GM12892 (cell line): Measurements from ENCODE around the gene NCAPD2.

Source experiments
- POLR2A ChIP-seq: IDR thresholded peaks from 2 replicates; pipeline ENCODE4 v1.6.1; 2011; ENCODE audit warnings: low read depth, low read length, control low read depth
- POLR2AphosphoS5 ChIP-seq: IDR thresholded peaks from 2 replicates; pipeline ENCODE4 v1.6.1; 2011; ENCODE audit warnings: low read depth, low read length, control low read depth
- TAF1 ChIP-seq: IDR thresholded peaks from 2 replicates; pipeline ENCODE4 v1.6.1; 2011; ENCODE audit warnings: low read depth, mild to moderate bottlenecking, control low read depth, low read length, borderline replicate concordance

- TF ChIP-seq POLR2AphosphoS5 (0 out of 2 replicates have a peak, but pooled peaks have one; percentile 10), POLR2A (no peak), TAF1 (no peak)
Observed at GRCh38 chr12:6574576-6575295, 80.8 kb downstream of the NCAPD2 start.
